HCT116 (cell line): ENCODE data around the gene CBFB. TPM values are rescaled to one million over a fixed set of nuclear protein-coding genes. Genes with fewer than 3 reads are reported as not detected.
A peak's percentile ranks its signal among the peaks of the same experiment; 100 is the strongest.

Source experiments
- ATAC-seq: fragments of 200-7000 bp; cut with Tn5 transposase; 2 replicates; pipeline ENCODE4 v1.9.1; 2020; ENCODE audit warnings: mild to moderate bottlenecking, moderate library complexity
- BruUV-seq: library from RNA; stranded (reverse); fragments of 400-500 nt; replicated peaks from 2 replicates; lab custom pipeline; 2021; lab: Mats Ljungman, UMichigan
- CTCF ChIA-PET: fragments of 300-600 bp; sonication (Branson Sonifier 250); formaldehyde crosslinking; loops from one replicate; lab custom pipeline; 2021; ENCODE audit warnings: antibody characterized with exemption; lab: Charles Lee
- POLR2A ChIA-PET: fragments of 300-600, 350-600 bp; sonication (Branson Sonifier 250); formaldehyde crosslinking; loops from one replicate; lab custom pipeline; 2021; ENCODE audit warnings: antibody characterized with exemption; lab: Charles Lee
- RAD21 ChIA-PET, 2 experiments: fragments of 300-600 bp; sonication (Branson Sonifier 250); formaldehyde crosslinking; loops; one replicate each; lab custom pipeline; 2023; ENCODE audit warnings: low total read pairs in 2 of 2; ENCODE audit not compliant: uncharacterized antibody in 2 of 2, unreplicated experiment in 2 of 2, low non-redundant PET in 1 of 2; lab: Charles Lee
- DNase-seq: peaks from one replicate; pipeline ENCODE4 v3.0.0-alpha.2; 2010; ENCODE audit warnings: low read depth, low spot score
- H2AFZ ChIP-seq: fragments of 200-600 bp; shearing (Covaris generic), sonication (generic); 2 replicates; pipeline ENCODE4 v1.6.1; 2017; ENCODE audit warnings: low read depth, mixed run types, mixed read lengths, antibody characterized with exemption, low read length; ENCODE audit not compliant: poor library complexity, severe bottlenecking
- H3K27ac ChIP-seq: 2 replicates; pipeline ENCODE4 v1.5.1; 2012; ENCODE audit warnings: low read depth, low read length
- H3K27me3 ChIP-seq: fragments of 200-600 bp; sonication (generic); 2 replicates; pipeline ENCODE4 v1.6.1; 2016; ENCODE audit warnings: mixed run types, low read length, mixed read lengths; ENCODE audit not compliant: insufficient read depth
- H3K36me3 ChIP-seq, 2 experiments: fragments of 200-500 bp in 1 of 2; fragments of 200-600 bp in 1 of 2; sonication (Bioruptor generic) in 1 of 2; sonication (generic) in 1 of 2; 2 replicates each; pipeline versions ENCODE4 v1.5.1 to v1.6.1; 2014 to 2016; ENCODE audit warnings: low read length in 2 of 2, inconsistent platforms in 1 of 2, mixed read lengths in 1 of 2, mixed run types in 1 of 2; ENCODE audit not compliant: insufficient read depth in 2 of 2, control insufficient read depth in 1 of 2
- H3K4me1 ChIP-seq, 2 experiments: fragments of 200-600 bp in 1 of 2; sonication (generic) in 1 of 2; 2 replicates each; pipeline versions ENCODE4 v1.5.1 to v1.6.1; 2012 to 2017; ENCODE audit warnings: low read length in 2 of 2, inconsistent platforms in 1 of 2, mild to moderate bottlenecking in 1 of 2, mixed read lengths in 1 of 2, mixed run types in 1 of 2, moderate library complexity in 1 of 2; ENCODE audit not compliant: insufficient read depth in 2 of 2, control insufficient read depth in 1 of 2
- H3K4me2 ChIP-seq: fragments of 200-600 bp; sonication (generic); 2 replicates; pipeline ENCODE4 v1.6.1; 2017; ENCODE audit warnings: mixed run types, low read length, mixed read lengths
- H3K4me3 ChIP-seq, 2 experiments: fragments of 200-600 bp in 1 of 2; sonication (generic) in 1 of 2; replicated peaks in 1 of 2; 2 replicates each; pipeline ENCODE4 v1.5.1; 2011 to 2016; ENCODE audit warnings: low read length in 2 of 2, control low read depth in 1 of 2, low read depth in 1 of 2, mild to moderate bottlenecking in 1 of 2, mixed read lengths in 1 of 2, mixed run types in 1 of 2
- H3K79me2 ChIP-seq: fragments of 200-600 bp; sonication (generic); 2 replicates; pipeline ENCODE4 v1.6.1; 2017; ENCODE audit warnings: mild to moderate bottlenecking, mixed run types, low read length, moderate library complexity, mixed read lengths; ENCODE audit not compliant: insufficient read depth
- H3K9ac ChIP-seq: fragments of 200-600 bp; sonication (generic); 2 replicates; pipeline ENCODE4 v1.6.1; 2016; ENCODE audit warnings: low read length, mixed read lengths
- H3K9me2 ChIP-seq: fragments of 200-600 bp; sonication (generic), shearing (Covaris generic); 2 replicates; pipeline ENCODE4 v1.6.1; 2017; ENCODE audit warnings: mixed run types, mild to moderate bottlenecking, moderate library complexity; ENCODE audit not compliant: insufficient read depth
- H3K9me3 ChIP-seq, 2 experiments: fragments of 200-500 bp in 1 of 2; fragments of 200-600 bp in 1 of 2; sonication (Bioruptor generic) in 1 of 2; sonication (generic) in 1 of 2; 2 replicates each; pipeline ENCODE4 v1.6.1; 2014 to 2017; ENCODE audit warnings: low read length in 2 of 2, mixed read lengths in 2 of 2, inconsistent platforms in 1 of 2, low read depth in 1 of 2, mild to moderate bottlenecking in 1 of 2, mixed run types in 1 of 2, moderate library complexity in 1 of 2; ENCODE audit not compliant: control insufficient read depth in 1 of 2, insufficient read depth in 1 of 2
- H4K20me1 ChIP-seq: fragments of 200-600 bp; sonication (generic), shearing (Covaris generic); 2 replicates; pipeline ENCODE4 v1.6.1; 2017; ENCODE audit warnings: mixed run types, mild to moderate bottlenecking, moderate library complexity; ENCODE audit not compliant: insufficient read depth
- CBX3 ChIP-seq: IDR thresholded peaks from 2 replicates; pipeline ENCODE4 v1.6.1; 2012; ENCODE audit warnings: low read depth
- CEBPB ChIP-seq: IDR thresholded peaks from 2 replicates; pipeline ENCODE4 v1.6.1; 2012; ENCODE audit warnings: low read depth
- CTCF ChIP-seq, 3 experiments: fragments of 200-600 bp in 1 of 3; sonication (generic) in 1 of 3; IDR thresholded peaks in 2 of 3; conservative IDR thresholded peaks in 1 of 3; 2 replicates each; pipeline ENCODE4 v1.5.1; 2012 to 2017; ENCODE audit warnings: low read depth in 2 of 3, low read length in 2 of 3, antibody characterized with exemption in 1 of 3, borderline replicate concordance in 1 of 3, control low read depth in 1 of 3, mild to moderate bottlenecking in 1 of 3, mixed read lengths in 1 of 3, mixed run types in 1 of 3, moderate library complexity in 1 of 3; ENCODE audit not compliant: insufficient read depth in 1 of 3
- ELF1 ChIP-seq: IDR thresholded peaks from 2 replicates; pipeline ENCODE4 v1.6.1; 2012; ENCODE audit warnings: low read depth, borderline replicate concordance
- MAX ChIP-seq: IDR thresholded peaks from 2 replicates; pipeline ENCODE4 v1.6.1; 2012
- POLR2A ChIP-seq: IDR thresholded peaks from 2 replicates; pipeline ENCODE4 v1.7.0; 2011; ENCODE audit warnings: borderline replicate concordance; ENCODE audit not compliant: insufficient read depth, insufficient read length; ENCODE audit errors: extremely low read depth
- POLR2AphosphoS5 ChIP-seq: IDR thresholded peaks from 2 replicates; pipeline ENCODE4 v1.6.1; 2011; ENCODE audit warnings: mild to moderate bottlenecking, low read depth, low read length, moderate library complexity
- RAD21 ChIP-seq: IDR thresholded peaks from 2 replicates; pipeline ENCODE4 v1.6.1; 2012; ENCODE audit warnings: low read depth, mild to moderate bottlenecking
- SIN3A ChIP-seq: IDR thresholded peaks from 2 replicates; pipeline ENCODE4 v1.6.1; 2012; ENCODE audit warnings: low read depth
- YY1 ChIP-seq: IDR thresholded peaks from 2 replicates; pipeline ENCODE4 v1.6.1; 2011; ENCODE audit warnings: low read length, low read depth, moderate library complexity, mild to moderate bottlenecking; ENCODE audit not compliant: insufficient replicate concordance; ENCODE audit errors: extremely low read depth
- ZFX ChIP-seq: fragments of 450-650 bp; IDR thresholded peaks from 2 replicates; pipeline ENCODE4 v1.6.1; 2017
- ZNF274 ChIP-seq: fragments of 200-500 bp; sonication (Bioruptor generic); IDR thresholded peaks from 2 replicates; pipeline ENCODE4 v1.6.1; 2014; ENCODE audit warnings: mild to moderate bottlenecking, low read depth, low read length, inconsistent platforms
- intact Hi-C: fragments of 100-400 bp; cut with micrococcal nuclease; formaldehyde crosslinking; loops from 2 replicates; pipeline ENCODE4 v1.10.0; 2022
- total RNA-seq: library from RNA; stranded (reverse); gene quantifications from one replicate; pipeline ENCODE4 v1.2.1, GENCODE V29; 2021; ENCODE audit not compliant: unreplicated experiment
- TF ChIP-seq, protein P1 (sequence below): IDR thresholded peaks from 2 replicates; pipeline ENCODE4 v1.6.1; 2012
- TF ChIP-seq, protein P2 (sequence below): IDR thresholded peaks from 2 replicates; pipeline ENCODE4 v1.6.1; 2012; ENCODE audit warnings: low read depth

CBFB gene
- total RNA-seq, 1 experiment from 2014 or later = 101 TPM

DNA sequence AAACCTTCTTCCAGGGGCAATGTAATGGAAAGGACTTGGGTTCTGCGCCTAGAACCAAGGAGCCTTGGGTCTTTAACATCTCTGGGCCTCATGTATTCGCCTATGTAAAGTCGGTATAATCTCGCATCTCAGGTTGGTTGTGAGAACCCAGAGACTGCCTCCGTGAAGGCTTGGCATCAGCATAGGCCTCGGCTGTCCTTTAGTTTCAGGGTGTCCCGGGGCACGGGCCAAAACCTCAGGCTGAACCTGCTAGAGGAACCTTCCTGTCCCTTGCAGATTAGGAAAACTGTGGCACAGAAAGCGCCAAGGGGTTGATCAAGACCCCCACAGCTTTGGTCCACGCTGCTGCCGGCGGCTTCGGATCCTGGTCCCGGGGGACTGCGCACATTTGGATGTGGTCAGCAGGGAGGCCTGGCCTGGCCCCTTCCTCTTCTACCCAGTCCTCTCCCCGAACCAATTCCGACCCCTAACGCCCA, 80.0 kb downstream of the CBFB start:
- DNase-seq (no peak), ATAC-seq (no peak)
- Histone ChIP-seq H3K36me3 (no peaks in the 10 kb centered on the region), H3K4me1 (peaks cover 14 to 43% of the 10 kb centered on the region in 2 experiments; a peak in 3 of 4 replicates), H4K20me1 (no peaks in the 10 kb centered on the region), H3K9me2 (no peaks in the 10 kb centered on the region), H3K4me3 (peak overlapping the region; percentile 68 to 81), H3K4me2 (peak overlapping the region; percentile 99), H3K27me3 (no peaks in the 10 kb centered on the region), H3K27ac (peak overlapping the region; percentile 53), H2AFZ (no peak overlapping the region), H3K9me3 (no peaks in the 10 kb centered on the region), H3K9ac (peak overlapping the region; percentile 81), H3K79me2 (peaks cover 39% of the 10 kb centered on the region)
- ChIA-PET RAD21 (interaction anchor here in 1 of 2 experiments (1.1 kb wide), 1 partner anchor 91 kb away, joined by 3 read pairs; no protein-coding TSS in a partner anchor), CTCF (no interaction called here), POLR2A (no interaction called here)
- intact Hi-C loops = loop anchor here (10.0 kb wide), 1 partner anchor 214 kb away; no protein-coding TSS in a partner anchor
- no TSS peak for BruUV-seq
- TF ChIP-seq YY1 (no peak), ZNF274 (no peak), CEBPB (no peak), ELF1 (no peak), CBX3 (no peak), POLR2AphosphoS5 (no peak), ZFX (no peak), CTCF (IDR thresholded peaks at IDR 0.05 in 2 of 3, conservative IDR thresholded peaks at IDR 0.05 in 1 of 3; ENCODE audit: borderline replicate concordance in 1 of 3, insufficient read depth in 1 of 3, low read depth in 2 of 3, low read length in 2 of 3) (no peak), POLR2A (no peak), SIN3A (no peak), RAD21 (no peak), MAX (no peak)
- TF ChIP-seq, protein P1, sequence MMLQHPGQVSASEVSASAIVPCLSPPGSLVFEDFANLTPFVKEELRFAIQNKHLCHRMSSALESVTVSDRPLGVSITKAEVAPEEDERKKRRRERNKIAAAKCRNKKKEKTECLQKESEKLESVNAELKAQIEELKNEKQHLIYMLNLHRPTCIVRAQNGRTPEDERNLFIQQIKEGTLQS = no peak
- TF ChIP-seq, protein P2, sequence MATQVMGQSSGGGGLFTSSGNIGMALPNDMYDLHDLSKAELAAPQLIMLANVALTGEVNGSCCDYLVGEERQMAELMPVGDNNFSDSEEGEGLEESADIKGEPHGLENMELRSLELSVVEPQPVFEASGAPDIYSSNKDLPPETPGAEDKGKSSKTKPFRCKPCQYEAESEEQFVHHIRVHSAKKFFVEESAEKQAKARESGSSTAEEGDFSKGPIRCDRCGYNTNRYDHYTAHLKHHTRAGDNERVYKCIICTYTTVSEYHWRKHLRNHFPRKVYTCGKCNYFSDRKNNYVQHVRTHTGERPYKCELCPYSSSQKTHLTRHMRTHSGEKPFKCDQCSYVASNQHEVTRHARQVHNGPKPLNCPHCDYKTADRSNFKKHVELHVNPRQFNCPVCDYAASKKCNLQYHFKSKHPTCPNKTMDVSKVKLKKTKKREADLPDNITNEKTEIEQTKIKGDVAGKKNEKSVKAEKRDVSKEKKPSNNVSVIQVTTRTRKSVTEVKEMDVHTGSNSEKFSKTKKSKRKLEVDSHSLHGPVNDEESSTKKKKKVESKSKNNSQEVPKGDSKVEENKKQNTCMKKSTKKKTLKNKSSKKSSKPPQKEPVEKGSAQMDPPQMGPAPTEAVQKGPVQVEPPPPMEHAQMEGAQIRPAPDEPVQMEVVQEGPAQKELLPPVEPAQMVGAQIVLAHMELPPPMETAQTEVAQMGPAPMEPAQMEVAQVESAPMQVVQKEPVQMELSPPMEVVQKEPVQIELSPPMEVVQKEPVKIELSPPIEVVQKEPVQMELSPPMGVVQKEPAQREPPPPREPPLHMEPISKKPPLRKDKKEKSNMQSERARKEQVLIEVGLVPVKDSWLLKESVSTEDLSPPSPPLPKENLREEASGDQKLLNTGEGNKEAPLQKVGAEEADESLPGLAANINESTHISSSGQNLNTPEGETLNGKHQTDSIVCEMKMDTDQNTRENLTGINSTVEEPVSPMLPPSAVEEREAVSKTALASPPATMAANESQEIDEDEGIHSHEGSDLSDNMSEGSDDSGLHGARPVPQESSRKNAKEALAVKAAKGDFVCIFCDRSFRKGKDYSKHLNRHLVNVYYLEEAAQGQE = no peak
